GM18508 (cell line): Measurements from ENCODE around the gene CTSD.

Experiments used
- ATAC-seq: cut with Tn5 transposase; IDR thresholded peaks from one replicate; pipeline ENCODE4 v1.9.1; 2021; ENCODE audit warnings: moderate number of reproducible peaks; ENCODE audit not compliant: insufficient read depth, unreplicated experiment

The CTSD gene

DNA sequence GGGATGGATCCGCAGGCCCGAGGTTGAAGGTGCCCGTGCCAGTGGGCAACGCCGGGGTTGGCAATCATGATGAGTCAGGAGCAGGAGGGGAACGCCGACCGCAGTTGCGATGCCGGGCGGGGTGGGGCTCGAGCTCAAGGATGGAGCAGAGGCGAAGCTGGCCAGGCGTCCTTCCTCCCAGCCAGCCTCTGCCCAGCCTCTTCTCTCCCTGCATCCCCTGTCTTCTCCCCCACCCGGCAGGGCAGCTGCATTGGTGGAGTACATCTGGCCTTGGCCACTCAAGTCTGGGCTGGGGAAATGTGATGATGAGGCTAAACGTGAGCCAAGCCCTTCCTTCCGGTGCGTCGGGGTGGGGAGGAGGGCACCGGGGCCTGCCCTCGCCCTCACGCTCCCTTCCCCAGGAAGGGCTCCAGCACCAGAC is 17.2 kb downstream of the CTSD start:
- ATAC-seq: no peak

DNA sequence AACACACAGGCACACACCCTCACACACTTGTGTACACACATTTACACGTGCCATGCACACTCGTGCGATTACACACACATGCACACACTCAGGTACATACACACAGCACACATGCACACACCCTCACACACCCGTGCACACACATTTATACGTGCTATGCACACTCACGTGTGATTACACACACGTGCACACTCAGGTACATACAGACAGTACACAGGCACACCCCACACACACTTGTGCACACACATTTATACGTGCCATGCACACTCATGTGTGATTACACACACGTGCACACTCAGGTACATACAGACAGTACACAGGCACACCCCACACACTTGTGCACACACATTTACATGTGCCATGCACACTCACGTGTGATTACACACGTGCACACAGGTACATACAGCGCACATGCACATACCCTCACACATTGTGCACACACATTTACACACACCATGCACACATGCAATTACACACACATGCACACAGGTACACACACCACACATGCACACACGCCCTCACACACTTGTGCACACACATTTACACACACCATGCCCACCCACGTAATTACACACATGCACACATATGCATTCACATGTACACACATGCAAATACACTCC is 17.9 kb downstream of the CTSD start:
- no peak for ATAC-seq

DNA sequence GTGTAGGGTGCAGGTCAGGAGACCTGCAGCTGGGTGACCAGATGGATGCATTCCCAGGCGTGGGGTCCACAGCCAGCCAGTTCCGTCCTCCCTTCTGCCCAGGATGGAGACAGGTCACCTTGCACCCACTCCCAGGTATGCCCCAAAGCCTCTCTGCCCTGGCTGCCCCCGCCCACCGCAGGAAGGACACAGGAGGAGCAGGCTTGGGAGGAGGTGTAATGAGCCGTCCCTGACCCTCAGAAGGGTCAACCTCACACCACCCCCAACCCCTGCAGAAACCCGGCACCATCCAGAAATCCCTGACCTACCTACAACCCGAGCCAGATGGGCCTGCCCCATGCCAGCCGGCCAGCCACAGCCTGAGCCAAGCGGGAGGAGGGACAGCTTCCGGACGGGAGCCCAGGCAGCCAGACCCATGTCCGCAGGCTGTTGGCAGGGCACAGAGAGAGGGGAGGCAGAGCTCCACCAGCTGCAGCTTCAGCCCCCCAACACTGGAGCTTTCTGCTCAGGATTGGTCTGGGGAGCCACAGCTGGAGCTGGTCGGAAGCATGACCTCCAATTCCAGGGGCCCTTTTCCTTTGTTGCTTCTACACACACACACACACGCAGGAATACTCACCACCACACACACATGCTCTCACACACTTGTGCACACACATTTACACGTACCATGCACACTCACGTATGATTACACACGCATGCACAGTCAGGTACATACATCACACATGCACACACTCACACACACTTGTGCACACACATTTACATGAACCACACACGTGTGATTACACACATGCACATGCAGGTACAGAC is 18.6 kb downstream of the CTSD start:
- ATAC-seq: no peak

DNA sequence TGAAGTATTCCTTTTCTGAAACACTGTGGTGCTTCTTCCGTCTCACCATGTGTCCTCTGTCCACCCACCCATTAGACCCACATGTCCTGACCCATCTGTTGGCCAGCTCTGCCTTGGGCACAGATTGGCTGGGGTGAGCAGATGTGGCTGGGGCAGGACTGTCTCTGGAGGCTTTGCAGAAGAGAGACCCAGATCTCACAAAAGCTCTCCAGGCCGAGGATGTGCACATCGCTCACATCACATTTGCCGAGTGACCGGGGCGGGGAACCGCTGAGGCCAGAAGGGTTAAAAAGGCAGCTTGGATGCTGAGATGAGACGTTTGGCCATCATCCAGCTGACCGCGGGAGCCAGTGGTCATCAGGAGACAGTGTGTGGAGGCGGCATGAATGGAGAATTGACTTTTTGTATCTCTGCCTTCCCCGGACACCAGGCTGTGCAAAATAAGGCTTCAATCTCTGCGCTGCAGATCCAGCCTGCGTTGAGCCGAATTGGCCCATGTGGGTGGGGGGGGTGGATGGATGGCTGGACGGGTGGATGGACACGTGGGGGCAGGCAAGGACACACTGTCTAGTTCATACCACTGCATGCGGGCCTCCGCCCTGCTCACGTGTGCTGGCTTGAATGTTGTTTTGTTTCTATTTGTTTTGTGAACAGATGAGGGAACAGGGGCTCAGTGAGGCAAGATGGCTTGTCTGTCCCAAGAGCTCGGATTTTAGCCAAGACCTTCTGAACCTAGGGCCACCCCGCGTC is 19.4 kb downstream of the CTSD start:
- no peak for ATAC-seq

DNA sequence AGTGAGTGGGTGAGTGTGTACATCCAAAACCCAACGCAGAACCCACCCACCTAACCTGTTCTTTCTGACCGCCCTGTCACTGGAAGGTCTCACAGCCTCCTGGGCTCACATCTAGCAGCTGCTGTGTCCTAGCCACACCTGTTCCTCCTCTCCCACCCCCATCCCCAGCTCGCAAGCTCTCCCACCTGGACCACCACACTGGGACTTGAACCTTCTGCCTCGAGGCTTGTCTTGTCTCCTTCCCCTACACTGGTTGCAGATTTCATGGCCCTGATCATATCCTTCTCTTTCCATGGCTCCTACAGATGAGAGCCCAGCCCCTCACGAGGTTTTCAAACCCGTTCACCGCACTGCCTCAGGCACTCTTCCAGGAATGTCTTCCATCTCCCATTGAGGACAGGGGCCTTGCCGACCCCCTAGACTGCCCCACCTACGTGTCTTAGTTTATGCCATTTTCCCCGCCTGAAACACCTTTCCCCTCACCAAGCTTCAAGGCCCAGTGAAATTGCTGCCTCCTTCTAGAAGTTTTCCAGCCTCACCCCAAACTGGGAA is 20.1 kb downstream of the CTSD start:
- ATAC-seq: no peak

DNA sequence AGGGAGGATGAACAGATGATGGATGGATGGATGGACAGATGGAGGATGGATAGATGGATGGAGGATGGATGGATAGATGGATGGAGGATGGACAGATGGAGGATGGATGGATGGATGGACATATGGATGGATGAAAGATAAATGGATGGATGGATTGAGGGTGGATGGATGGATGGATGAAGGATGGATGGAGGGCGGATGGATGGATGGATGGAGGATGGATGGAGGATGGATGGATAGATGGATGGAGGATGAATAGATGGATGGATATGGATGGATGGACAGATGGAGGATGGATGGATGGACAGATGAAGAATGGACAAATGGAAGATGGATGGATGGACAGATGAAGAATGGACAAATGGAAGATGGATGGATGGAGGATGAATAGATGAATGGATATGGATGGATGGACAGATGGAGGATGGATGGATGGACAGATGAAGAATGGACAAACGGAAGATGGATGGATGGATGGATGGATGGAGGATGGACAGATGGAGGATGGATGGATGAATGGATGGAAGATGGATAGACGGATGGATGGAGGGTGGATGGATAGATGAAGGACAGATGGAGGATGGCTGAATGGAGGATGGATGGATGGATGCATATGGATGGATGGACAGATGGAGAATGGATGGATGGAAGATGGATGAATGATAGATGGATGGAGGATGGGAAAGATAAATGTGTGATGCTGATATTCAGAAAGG is 20.7 kb downstream of the CTSD start:
- no peak for ATAC-seq

DNA sequence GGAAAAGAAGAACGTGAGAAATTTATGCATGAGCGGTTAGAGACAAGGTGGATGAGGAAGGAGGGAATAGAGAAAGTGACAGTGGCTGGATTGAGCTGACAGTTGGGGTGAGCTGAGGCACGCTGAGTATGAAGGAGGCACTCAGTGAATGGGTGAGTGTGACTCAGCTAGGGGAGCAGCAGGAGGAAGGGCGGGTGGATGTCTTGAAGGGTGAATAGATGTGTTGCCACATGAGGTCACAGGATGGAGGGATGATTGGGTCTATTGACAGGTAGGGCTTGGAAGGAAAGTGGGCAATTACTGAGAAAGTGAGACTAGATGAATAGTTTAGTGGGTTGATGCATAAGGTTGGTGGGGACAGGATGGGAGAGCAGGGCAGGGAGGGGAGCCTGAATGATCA is 21.4 kb downstream of the CTSD start:
- no peak for ATAC-seq

DNA sequence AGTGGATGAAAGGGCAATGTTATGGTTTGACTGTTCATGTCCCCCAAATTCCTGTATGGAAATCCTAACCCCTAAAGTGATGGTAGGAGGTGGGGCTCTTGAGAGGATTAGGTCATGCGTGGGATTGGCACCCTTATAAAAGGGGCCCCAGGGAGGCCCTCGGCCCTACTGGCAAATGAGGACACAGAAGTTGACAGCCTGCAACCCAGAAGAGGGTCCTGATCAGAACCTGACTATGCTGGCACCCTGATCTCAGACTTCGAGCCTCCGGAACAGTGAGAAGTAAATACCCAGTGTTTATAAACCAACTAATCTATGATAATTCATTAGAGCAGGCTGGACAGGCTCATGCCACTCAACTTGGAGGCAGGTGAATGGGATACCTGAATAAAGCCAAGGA is 22.0 kb downstream of the CTSD start:
- no peak for ATAC-seq

DNA sequence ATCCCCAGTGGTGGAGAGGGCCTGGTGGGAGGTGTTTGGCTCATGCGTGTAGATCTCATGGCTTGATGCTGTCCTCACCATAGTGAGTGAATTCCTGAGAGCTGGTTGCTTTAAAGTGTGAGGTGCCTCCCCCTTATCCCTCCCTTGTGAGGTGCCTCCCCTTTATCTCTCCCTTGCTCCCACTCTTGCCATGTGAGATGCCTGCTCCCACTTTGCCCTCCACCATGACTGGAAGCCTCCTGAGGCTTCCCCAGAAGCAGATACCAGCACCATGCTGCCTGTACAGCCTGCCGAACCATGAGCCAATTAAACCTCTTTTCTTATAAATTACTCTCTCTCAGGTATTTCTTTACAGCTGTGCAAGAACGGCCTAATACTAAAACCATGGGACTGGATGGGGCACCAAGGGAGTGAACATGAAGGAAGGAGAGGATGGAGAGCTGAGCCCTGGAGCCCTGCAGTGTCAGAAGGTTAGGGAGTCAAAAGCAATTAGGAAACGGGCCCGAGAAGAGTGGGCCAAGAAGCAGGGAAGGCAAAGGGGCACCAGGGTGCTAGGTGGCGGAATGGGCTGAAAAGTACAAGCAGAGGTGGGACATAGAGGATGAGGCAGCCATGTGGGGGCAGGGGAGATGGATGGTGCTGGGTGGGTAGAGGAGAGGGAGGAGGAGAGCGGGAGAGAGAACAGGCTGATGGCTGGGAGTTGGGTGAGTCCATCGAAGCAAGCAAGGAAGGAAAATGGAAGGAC is 22.8 kb downstream of the CTSD start:
- no peak for ATAC-seq

DNA sequence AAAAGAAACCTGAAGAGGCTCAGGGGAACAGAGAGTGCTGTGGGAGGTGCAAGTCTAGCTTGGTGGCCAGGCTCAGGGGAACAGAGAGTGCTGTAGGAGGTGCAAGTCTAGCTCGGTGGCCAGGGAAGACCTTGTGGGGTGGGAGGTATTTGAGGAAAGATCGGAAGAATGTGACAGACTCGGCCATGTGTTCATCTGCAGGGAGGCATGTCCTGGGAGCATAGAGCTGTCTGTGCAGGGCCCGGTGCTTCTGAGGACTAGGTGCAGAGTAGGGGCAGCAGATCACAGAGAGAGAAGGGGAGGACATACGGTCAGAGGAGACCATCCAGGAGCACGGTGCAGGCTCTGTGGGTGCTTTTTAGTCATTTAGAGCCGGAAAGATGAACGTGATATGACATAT is 24.2 kb downstream of the CTSD start:
- no peak for ATAC-seq

DNA sequence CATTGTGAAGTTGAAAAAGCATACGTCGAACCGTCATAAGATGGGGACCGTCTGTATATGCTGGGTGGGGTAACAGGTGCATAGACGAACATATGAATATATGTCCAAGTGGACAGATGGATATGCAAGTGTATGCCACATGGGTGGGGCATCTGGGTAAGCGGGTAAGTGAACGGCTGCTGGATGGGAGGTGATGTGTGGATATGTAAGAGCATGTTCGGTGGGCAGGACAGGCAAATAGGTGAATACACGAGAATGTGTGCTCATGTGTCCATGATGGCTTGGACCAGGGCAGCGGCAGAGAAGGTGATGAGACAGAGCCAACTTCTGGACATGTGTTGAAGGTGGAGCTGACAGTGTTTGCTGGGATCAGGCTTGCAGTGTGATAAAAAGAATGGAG is 25.3 kb downstream of the CTSD start:
- ATAC-seq: no peak

DNA sequence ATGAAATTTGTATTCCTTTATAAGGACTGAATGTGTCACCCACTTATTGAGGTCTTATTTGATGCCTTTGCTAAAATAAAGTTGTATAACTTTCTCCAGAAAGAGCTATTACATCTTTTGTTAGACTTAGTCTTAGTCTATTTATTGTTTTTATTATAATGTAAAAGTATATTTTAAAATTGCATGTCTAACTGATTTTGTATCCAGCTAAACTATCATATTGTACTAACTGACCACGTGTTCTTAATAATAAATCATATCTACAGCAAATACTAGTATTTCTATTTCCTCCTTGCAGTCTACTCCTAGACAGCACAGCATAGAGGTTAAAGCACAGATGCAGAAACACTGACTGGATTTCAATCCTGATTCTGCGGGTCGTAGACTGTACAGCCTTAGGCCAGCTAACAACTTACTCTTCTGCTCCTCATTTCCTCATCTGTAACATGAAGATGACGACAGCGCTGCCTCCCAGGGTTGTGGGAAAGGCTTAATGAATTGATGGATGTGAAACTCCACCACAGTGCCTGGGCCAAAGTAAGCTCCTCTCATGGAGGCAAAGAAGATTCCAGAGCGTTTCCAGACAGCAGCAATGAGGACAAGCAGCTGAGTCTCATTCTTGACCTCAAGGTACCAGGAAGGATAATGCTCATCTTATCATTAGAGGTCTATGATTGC is 26.5 kb downstream of the CTSD start:
- ATAC-seq: no peak

DNA sequence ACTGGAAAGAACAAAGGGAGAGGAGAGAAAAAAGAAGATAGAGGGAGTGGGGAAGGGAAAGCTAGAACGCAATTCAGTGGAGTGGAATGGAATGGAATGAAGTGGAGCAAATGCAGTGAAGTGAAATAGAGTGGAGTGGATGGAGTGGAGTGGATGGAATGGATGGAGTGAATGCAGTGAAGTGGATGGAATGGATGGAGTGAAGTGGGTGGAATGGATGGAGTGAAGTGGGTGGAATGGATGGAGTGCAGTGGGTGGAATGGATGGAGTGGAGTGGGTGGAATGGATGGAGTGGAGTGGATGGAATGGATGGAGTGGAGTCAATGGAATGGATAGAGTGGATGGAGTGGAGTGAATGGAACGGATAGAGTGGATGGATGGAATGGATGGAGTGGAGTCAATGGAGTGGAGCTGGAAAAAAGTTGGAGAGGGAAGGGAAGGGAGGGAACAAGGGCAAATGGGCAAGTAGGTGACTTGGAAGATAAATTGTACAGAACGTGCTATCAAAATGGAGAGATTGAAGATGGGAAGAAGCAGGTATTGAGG is 27.2 kb downstream of the CTSD start:
- no peak for ATAC-seq

DNA sequence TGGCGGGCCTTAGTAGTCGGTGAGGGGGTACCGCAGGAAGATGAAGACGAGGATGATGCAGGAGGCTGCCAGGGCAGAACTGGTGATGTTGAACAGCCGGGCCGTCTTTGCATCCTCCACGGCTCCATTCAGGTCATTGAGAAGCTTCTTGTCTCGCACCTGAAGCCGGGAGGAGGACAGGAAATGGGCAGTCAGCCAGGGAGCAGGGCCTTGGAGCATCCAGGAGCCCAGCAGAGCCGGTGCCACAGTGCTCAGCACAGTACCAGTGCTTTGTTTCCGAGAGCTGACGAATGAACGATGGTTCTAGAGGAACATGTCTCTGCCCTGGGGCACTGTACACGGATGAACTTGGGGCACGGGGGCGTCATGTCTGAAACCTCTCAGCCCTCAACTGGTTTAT is 28.5 kb downstream of the CTSD start:
- no peak for ATAC-seq

DNA sequence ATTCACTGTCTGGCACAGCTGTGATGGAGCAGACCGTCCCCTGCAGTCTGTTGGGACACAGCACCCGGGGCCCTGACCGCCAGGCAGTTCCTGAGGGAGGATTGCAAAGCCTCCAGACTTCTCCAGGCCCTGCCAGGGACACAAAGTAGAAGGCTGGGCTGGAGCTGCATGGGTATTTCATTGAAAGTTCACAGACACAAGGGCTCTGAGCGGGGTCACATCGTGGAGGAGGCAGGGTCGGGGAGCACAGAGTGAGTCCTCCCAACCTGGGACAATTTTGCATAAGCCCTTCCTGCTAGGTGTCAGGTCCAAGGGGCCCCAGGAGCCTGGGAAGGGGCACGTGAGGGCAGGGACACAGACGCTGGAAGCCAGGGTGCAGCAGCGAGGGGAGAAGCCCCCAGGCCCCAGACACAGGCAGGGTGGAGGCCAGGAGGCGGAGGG is 29.1 kb downstream of the CTSD start:
- no peak for ATAC-seq

DNA sequence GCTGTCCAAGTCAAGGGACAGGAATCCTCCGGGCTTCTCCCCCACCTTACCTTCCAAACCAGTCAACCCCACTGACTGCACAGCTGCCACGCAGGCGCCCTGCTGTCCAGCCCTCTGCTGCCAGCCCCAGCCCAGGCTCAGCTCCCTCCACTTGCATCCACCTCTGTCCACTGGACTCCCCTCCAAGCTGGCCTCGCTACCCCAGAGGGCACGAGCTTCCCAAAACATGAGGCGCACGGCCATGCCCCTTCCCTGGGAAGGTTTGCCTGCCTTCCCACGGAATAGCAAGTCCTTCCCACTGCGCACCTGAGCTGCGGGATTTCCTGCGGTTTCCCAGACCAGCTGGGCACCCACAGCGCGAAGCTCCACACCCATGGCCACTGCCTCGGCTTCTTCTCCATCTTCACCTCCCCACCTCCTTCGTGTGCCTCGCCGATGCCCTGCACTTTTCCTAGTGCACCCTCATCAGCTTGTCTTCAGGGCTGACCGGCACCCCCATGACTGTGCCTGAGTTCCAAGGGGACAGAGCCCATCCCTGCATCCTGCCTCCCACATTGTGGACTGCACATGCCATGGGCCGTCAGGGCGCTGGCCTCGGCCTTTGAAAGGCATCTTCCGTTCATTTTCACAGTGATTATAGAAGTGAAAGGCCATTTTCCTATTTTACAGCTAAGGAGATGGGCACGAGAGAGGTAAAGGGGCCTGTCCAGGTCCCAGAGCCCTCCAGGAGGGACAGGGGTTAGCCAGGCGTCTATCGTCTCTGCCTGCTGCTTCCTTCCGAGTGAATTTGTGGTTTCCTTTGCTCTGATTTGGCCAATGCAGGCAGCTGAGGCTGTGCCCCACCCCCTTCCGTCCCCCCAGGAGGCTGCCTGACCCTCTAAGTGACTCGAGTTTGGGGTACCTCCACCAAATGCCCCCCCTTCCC is 29.7 kb downstream of the CTSD start:
- no peak for ATAC-seq

DNA sequence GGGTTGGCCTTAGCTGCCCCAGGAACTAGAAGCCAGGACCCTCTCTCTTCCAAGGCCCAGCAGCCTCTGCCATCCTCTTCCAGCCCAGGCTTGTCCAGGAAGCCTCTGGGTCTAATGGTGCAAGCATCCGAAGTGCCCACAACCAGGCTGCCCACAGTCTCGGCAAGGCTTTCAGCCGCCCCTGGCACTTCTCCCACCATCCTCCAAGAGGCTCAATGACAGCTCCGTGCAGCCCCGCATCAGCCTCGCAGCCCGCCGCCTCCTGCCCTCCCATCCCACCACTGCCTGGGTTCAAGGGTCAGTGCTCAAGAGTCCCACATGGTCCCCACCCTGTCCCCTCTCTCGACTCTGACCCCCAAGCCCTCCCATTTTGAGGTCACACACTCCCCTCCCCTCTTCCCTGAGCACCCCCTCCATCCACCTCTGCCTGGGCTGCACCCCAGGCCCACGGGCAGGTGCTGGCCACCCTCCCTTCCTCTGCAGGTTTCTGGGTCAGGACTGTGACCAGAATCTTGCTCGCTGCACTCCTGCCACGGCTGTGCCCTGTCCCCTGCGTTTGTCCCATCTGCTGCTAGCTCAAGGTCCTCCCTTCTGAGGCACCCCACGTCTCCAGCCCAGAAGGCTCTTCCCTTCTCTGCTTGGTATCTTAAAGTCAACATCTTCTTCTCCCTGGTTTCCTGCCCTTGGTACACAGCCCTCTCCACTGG is 30.6 kb downstream of the CTSD start:
- ATAC-seq: no peak
